Testis (tissue), 3 donors: ENCODE results near the gene GPR157. TPM values are rescaled to one million over a fixed set of nuclear protein-coding genes. Genes with fewer than 3 reads are reported as not detected.
A peak's percentile ranks its signal among the peaks of the same experiment; 100 is the strongest.

ENCODE experiments used
- DNase-seq: peaks from one replicate; pipeline ENCODE4 v3.0.0-alpha.2; 2019
- H3K27ac ChIP-seq, 2 donors: fragments of 200-600 bp; sonication (generic); one replicate each; pipeline ENCODE4 v1.5.1; 2019
- H3K27me3 ChIP-seq: fragments of 200-600 bp; sonication (generic); one replicate; pipeline ENCODE4 v1.5.1; 2019
- H3K36me3 ChIP-seq: fragments of 200-600 bp; sonication (generic); one replicate; pipeline ENCODE4 v1.5.1; 2017; ENCODE audit warnings: low read depth; ENCODE audit errors: missing control alignments
- H3K4me1 ChIP-seq: fragments of 200-600 bp; sonication (generic); one replicate; pipeline ENCODE4 v1.5.1; 2019
- H3K4me3 ChIP-seq, 2 donors: fragments of 200-600 bp; sonication (generic); one replicate each; pipeline ENCODE4 v1.5.1; 2017 to 2019
- H3K9me3 ChIP-seq: fragments of 200-600 bp; sonication (generic); one replicate; pipeline ENCODE4 v1.5.1; 2017
- POLR2A ChIP-seq: fragments of 450-650 bp; IDR thresholded peaks from one replicate; pipeline ENCODE4 v1.6.1; 2017; ENCODE audit warnings: antibody characterized with exemption, mild to moderate bottlenecking, moderate library complexity
- WGBS, 2 donors: methylation state at CpG; one replicate each; pipeline ENCODE4 v1.1.5; 2018; 5-methylcytosine and 5-hydroxymethylcytosine counted together
- intact Hi-C: fragments of 100-400 bp; cut with DNase I; formaldehyde crosslinking; loops from one replicate; pipeline ENCODE4 v1.15.1; 2023; ENCODE audit warnings: low total_unique reads
- polyA plus RNA-seq: library from polyadenylated mRNA; stranded (reverse); fragments of 350-450 nt; fragmentation: Illumina TruSeq; extraction: RNeasy Lipid Tissue Mini Kit (QIAGEN cat#74804); gene quantifications from one replicate; pipeline ENCODE4 v1.2.3, GENCODE V29; 2014; ENCODE audit warnings: low read depth, low replicate concordance; ENCODE audit not compliant: insufficient read depth
- total RNA-seq, 2 donors: library from RNA; depleted of rRNA; stranded (reverse); fragments of >200 nt; gene quantifications; one replicate each; pipeline ENCODE4 v1.2.3, GENCODE V29; 2016
- TF ChIP-seq, protein P1 (sequence below), 3 experiments: fragments of 450-650 bp in 2 of 3; fragments of 200-600 bp in 1 of 3; sonication (generic) in 1 of 3; IDR thresholded peaks; one replicate each; pipeline ENCODE4 v1.5.1; 2016 to 2019; ENCODE audit warnings: antibody characterized with exemption in 3 of 3, mild to moderate bottlenecking in 2 of 3, moderate library complexity in 1 of 3

Gene GPR157
- total and polyA plus RNA-seq, 3 donors from 2014 or later = 4.1 to 11.7 (median 8.8) TPM

DNA sequence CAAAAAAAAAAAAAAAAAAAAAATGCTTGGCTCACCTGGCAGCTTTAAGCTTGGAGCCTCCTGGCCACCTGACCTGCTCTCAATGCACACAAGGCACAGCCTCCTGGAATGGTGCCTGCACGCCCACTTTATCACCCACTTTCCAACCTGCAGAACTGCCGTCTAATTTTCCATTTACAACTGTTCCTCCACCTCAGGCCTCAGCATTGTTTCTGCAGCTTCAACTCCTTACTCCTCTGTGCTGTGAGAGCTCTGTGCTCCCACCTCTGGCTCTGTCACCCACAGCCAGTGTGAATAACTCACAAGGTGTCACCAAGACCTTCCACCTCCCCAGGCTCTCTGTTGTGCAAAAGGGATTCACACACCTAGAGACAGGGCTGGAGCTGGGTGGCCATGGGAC, 38.7 kb upstream of the GPR157 start:
- 91 to 92% methylated on average over 2 of the region's 2 CpGs for WGBS, 2 donors
- H3K4me1 ChIP-seq = peaks cover 15% of the 10 kb centered on the region
- no peak overlapping the region for H3K4me3 ChIP-seq
- no peak overlapping the region for H3K27ac ChIP-seq
- no peaks in the 10 kb centered on the region for H3K9me3 ChIP-seq
- TF ChIP-seq POLR2A = no peak
- TF ChIP-seq, protein P1, sequence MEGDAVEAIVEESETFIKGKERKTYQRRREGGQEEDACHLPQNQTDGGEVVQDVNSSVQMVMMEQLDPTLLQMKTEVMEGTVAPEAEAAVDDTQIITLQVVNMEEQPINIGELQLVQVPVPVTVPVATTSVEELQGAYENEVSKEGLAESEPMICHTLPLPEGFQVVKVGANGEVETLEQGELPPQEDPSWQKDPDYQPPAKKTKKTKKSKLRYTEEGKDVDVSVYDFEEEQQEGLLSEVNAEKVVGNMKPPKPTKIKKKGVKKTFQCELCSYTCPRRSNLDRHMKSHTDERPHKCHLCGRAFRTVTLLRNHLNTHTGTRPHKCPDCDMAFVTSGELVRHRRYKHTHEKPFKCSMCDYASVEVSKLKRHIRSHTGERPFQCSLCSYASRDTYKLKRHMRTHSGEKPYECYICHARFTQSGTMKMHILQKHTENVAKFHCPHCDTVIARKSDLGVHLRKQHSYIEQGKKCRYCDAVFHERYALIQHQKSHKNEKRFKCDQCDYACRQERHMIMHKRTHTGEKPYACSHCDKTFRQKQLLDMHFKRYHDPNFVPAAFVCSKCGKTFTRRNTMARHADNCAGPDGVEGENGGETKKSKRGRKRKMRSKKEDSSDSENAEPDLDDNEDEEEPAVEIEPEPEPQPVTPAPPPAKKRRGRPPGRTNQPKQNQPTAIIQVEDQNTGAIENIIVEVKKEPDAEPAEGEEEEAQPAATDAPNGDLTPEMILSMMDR (IDR thresholded peaks at IDR 0.05) = no peak
- intact Hi-C loops = no loop called here
- H3K36me3 ChIP-seq = no peaks in the 10 kb centered on the region
- H3K27me3 ChIP-seq = no peaks in the 10 kb centered on the region
- DNase-seq = no peak

DNA sequence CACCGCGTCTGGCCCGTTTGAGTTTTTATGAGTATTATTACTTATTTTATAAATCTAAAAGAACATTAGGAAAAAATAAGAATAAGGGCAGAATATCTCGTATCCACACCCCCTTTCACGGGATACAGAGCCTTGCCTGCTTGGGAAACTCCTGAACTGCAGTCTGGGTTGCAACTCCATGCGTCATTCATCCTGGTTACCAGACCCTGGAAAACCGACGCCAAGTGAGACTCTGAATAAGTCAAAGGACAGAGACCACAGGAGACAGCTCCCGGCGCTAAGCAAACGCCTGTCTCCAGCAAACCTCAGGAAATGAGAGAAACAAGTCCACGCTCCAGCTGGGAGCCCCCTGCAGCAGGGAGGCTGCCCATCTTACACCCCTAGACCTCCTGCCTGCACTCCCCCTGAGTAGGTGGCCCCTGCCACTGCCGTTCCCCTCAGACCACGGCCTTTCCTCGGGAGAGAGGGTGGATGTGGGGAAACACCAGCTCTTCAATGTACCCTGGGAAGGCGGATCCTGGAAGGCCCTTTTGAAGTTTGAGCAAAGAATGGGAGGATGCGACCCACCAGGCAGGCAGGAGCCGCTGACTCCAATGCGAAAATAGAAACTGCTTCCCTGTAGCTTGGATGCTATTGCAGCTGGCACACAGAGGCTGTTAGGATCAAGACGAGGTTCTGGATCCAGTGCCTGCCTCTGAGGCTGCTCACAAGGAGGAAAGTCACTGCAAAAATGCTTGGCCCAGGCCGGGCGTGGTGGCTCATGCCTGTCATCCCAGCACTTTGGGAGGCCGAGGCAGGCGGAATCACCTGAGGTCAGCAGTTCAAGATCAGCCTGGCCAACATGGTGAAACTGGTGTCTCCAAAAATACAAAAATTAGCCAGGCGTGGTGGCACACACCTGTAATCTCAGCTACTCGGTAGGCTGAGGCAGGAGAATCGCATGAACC, 37.7 kb upstream of the GPR157 start:
- H3K4me3 ChIP-seq = no peak overlapping the region
- H3K36me3 ChIP-seq = no peaks in the 10 kb centered on the region
- intact Hi-C loops = no loop called here
- TF ChIP-seq, protein P1 (IDR thresholded peaks at IDR 0.05) = no peak
- TF ChIP-seq POLR2A = no peak
- no peak for DNase-seq
- H3K9me3 ChIP-seq = no peaks in the 10 kb centered on the region
- peaks cover 21% of the 10 kb centered on the region for H3K4me1 ChIP-seq
- no peaks in the 10 kb centered on the region for H3K27me3 ChIP-seq
- 88 to 93% methylated on average over 27 of the region's 27 CpGs for WGBS, 2 donors
- no peak overlapping the region for H3K27ac ChIP-seq

DNA sequence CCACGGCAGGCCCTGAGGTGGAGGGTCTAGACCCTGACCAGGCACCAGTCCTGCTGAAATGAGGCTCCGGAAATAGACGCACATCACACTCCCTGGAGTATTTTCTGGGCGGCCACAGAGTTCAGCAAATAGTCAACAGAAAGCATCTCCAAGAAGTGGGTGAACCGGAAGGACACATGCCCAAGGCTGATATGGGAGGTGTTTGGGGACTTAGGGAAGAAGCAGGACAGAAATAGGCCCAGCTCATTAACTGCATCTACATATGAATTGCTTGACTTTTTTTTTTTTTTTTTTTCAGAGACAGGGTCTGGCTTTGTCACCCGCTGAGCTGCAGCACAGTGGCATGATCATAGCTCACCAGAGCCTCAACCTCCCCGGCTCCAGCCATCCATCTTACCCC, 36.5 kb upstream of the GPR157 start:
- peak overlapping the region in 1 of 2 donors; percentile 73 for H3K27ac ChIP-seq
- H3K4me1 ChIP-seq = peaks cover 21% of the 10 kb centered on the region
- TF ChIP-seq POLR2A = no peak
- TF ChIP-seq, protein P1 (IDR thresholded peaks at IDR 0.05) = no peak
- intact Hi-C loops = no loop called here
- H3K27me3 ChIP-seq = no peaks in the 10 kb centered on the region
- WGBS, 2 donors = 79 to 84% methylated on average over 7 of the region's 7 CpGs
- no peak for DNase-seq
- H3K36me3 ChIP-seq = no peaks in the 10 kb centered on the region
- H3K9me3 ChIP-seq = no peaks in the 10 kb centered on the region
- no peak overlapping the region for H3K4me3 ChIP-seq

DNA sequence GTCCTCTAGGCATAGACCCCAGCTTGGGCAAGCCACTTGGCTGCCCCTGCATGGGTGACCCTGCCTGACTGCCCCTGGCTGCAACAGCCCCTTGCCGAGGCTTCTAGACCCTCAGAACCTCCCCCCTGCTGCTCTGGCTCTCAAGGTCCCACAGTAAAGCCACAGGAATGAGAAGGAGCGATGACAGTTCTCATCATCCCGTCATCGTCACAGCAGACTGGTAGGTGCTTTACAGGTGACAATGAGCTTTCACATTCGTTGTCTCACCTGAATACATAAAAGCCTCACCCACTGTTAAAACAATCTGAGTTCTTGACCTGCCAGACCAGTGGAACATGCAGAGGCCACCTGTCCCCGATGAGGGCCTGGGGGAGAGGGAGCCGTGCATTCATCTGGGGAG, 36.0 kb upstream of the GPR157 start:
- 60 to 77% methylated on average over 1 to 7 of the region's 7 CpGs for WGBS, 2 donors
- H3K36me3 ChIP-seq = no peaks in the 10 kb centered on the region

More for the DNA sequence above, 36.0 kb upstream of the GPR157 start:
- no peaks in the 10 kb centered on the region for H3K27me3 ChIP-seq
- H3K4me1 ChIP-seq = peaks cover 21% of the 10 kb centered on the region
- no peak for TF ChIP-seq POLR2A
- TF ChIP-seq, protein P1 (IDR thresholded peaks at IDR 0.05) = no peak
- no peaks in the 10 kb centered on the region for H3K9me3 ChIP-seq
- DNase-seq = no peak
- no peak overlapping the region for H3K4me3 ChIP-seq
- intact Hi-C loops = no loop called here
- H3K27ac ChIP-seq = peak overlapping the region in 1 of 2 donors; percentile 73
